Keratinocyte (primary cell): ENCODE measurements around the gene LPCAT1. TPM values are rescaled to one million over a fixed set of nuclear protein-coding genes. Genes with fewer than 3 reads are reported as not detected.
"Not testable (repeated sequence)": the region's sequence is repeated elsewhere in the genome, so short reads cannot be mapped to it uniquely, and the experiment has no call there.

Experiments
- DNase-seq: peaks from one replicate; pipeline ENCODE4 v3.0.0-alpha.2; 2011; ENCODE audit warnings: low read depth, missing footprints, low spot score
- FAIRE-seq: peaks from 2 replicates; lab custom pipeline; 2011; peaks lifted over from hg19 to GRCh38; lab: Jason Lieb, UNC
- H2AFZ ChIP-seq: 2 replicates; pipeline ENCODE4 v1.6.0; 2012; ENCODE audit warnings: low read length, control low read depth, inconsistent platforms; ENCODE audit not compliant: control insufficient read depth
- H3K27ac ChIP-seq: 2 replicates; pipeline ENCODE4 v1.5.1; 2011; ENCODE audit warnings: low read length; ENCODE audit not compliant: control insufficient read depth, insufficient read depth
- H3K27me3 ChIP-seq: 3 replicates; pipeline ENCODE4 v1.6.0; 2011; ENCODE audit warnings: low read length; ENCODE audit not compliant: control insufficient read depth, insufficient read depth; ENCODE audit errors: extremely low read depth
- H3K36me3 ChIP-seq, 2 experiments: 2 replicates in 1 of 2; 3 replicates in 1 of 2; pipeline ENCODE4 v1.5.1; 2011; ENCODE audit warnings: low read length in 2 of 2, mild to moderate bottlenecking in 1 of 2; ENCODE audit not compliant: control insufficient read depth in 2 of 2, insufficient read depth in 2 of 2; ENCODE audit errors: extremely low read depth in 1 of 2
- H3K4me1 ChIP-seq: 3 replicates; pipeline ENCODE4 v1.5.1; 2011; ENCODE audit warnings: low read length; ENCODE audit not compliant: control insufficient read depth, insufficient read depth; ENCODE audit errors: extremely low read depth
- H3K4me2 ChIP-seq: 3 replicates; pipeline ENCODE4 v1.6.0; 2011; ENCODE audit warnings: low read depth, low read length; ENCODE audit not compliant: control insufficient read depth, insufficient read depth; ENCODE audit errors: extremely low read depth
- H3K4me3 ChIP-seq, 3 experiments: fragments of 200-600 bp in 1 of 3; sonication (generic) in 1 of 3; 2 replicates in 2 of 3; 3 replicates in 1 of 3; pipeline ENCODE4 v1.5.1; 2011 to 2016; ENCODE audit warnings: low read length in 3 of 3, mild to moderate bottlenecking in 3 of 3, control low read depth in 2 of 3, inconsistent platforms in 1 of 3, low read depth in 1 of 3, mixed read lengths in 1 of 3, mixed run types in 1 of 3, moderate library complexity in 1 of 3; ENCODE audit not compliant: control insufficient read depth in 2 of 3, insufficient read depth in 2 of 3; ENCODE audit errors: extremely low read depth in 1 of 3
- H3K79me2 ChIP-seq: 2 replicates; pipeline ENCODE4 v1.6.0; 2012; ENCODE audit warnings: low read length; ENCODE audit not compliant: control insufficient read depth, insufficient read depth
- H3K9ac ChIP-seq: 3 replicates; pipeline ENCODE4 v1.6.0; 2011; ENCODE audit warnings: low read length; ENCODE audit not compliant: control insufficient read depth, insufficient read depth; ENCODE audit errors: extremely low read depth
- H3K9me1 ChIP-seq: 3 replicates; pipeline ENCODE4 v1.6.0; 2011; ENCODE audit warnings: low read length; ENCODE audit not compliant: control insufficient read depth, insufficient read depth; ENCODE audit errors: extremely low read depth
- H3K9me3 ChIP-seq: 2 replicates; pipeline ENCODE4 v1.5.1; 2012; ENCODE audit warnings: low read depth, low read length; ENCODE audit not compliant: control insufficient read depth
- H4K20me1 ChIP-seq: 3 replicates; pipeline ENCODE4 v1.6.0; 2011; ENCODE audit warnings: low read length; ENCODE audit not compliant: control insufficient read depth, insufficient read depth; ENCODE audit errors: extremely low read depth
- EZH2 ChIP-seq: IDR thresholded peaks from one replicate; pipeline ENCODE4 v1.6.1; 2012; ENCODE audit warnings: inconsistent platforms, mild to moderate bottlenecking, low read length, moderate library complexity
- dilution Hi-C: fragments of 300-500 bp; cut with MboI; formaldehyde crosslinking; loops from one replicate; pipeline ENCODE4 v1.7.0; 2020; ENCODE audit warnings: low sequenced_read_pairs; ENCODE audit not compliant: extremely low pct_ligation_motif_present
- polyA plus RNA-seq, 5 experiments: library from polyadenylated mRNA; depleted of rRNA in 3 of 5; stranded (reverse) in 3 of 5; stranded (forward) in 1 of 5; unstranded in 1 of 5; fragments of >200 nt; gene quantifications; 1 replicate in 1 of 5; 2 replicates in 3 of 5; 3 replicates in 1 of 5; pipeline versions ENCODE4 v1.2.1 to v1.2.3, GENCODE V29; 2011 to 2012; ENCODE audit warnings: missing spikeins in 2 of 5, low read depth in 1 of 5, low replicate concordance in 1 of 5
- TF ChIP-seq, protein P1 (sequence below), 3 experiments: IDR thresholded peaks in 1 of 3; conservative IDR thresholded peaks in 1 of 3; optimal IDR thresholded peaks in 1 of 3; 2 replicates in 2 of 3; 3 replicates in 1 of 3; pipeline versions ENCODE3 to v1.5.1; 2011; ENCODE audit warnings: low read length in 3 of 3, mild to moderate bottlenecking in 3 of 3, moderate library complexity in 2 of 3, control low read depth in 1 of 3, inconsistent platforms in 1 of 3; ENCODE audit not compliant: insufficient read depth in 2 of 3; ENCODE audit errors: extremely low read depth in 1 of 3

Gene LPCAT1
- polyA plus RNA-seq, 1 donor (not counting 4 experiments of a cell fraction or from before 2014, with no cell fraction given): 32.9 TPM

DNA sequence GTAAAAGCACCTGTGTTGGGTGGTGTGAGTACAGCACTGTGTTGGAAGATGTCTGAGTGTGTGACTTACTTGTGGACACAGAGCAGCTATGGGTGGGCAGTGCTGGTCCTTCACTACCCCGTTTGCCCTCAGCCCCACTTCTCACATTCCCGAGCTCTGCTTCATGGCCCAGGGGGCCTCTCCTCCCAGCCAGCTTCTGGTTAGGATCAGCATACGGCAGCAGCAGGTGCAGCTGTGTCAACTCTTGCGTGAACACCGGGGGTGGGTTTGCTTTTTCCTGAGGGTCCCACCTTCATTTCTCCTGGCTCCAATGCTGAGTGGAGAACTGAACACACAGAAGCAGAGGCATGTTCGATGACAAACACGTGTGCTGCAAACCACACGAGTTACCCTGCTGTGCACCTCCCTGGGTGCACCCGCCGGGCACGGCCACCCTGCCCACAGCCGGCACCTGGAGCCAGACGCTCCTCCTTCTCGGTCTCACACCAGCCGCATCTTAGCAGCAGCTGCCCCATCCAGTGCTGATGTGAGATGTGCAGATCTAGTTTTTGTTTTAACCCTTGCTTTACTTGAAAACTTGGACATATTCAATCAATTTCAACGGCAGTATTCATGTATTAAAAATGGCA is 63.6 kb downstream of the LPCAT1 start:
- Histone ChIP-seq H3K4me2 (no peak overlapping the region), H3K4me3 (no peak overlapping the region), H3K9ac (no peak overlapping the region), H3K9me1 (no peaks in the 10 kb centered on the region), H3K27ac (no peak overlapping the region), H3K4me1 (no peaks in the 10 kb centered on the region), H3K79me2 (no peaks in the 10 kb centered on the region), H3K27me3 (no peaks in the 10 kb centered on the region), H3K36me3 (peaks cover 14 to 17% of the 10 kb centered on the region in 2 experiments), H2AFZ (no peak overlapping the region), H3K9me3 (peaks cover 6% of the 10 kb centered on the region), H4K20me1 (no peaks in the 10 kb centered on the region)
- FAIRE-seq (no peak), DNase-seq (no peak)
- TF ChIP-seq, protein P1, sequence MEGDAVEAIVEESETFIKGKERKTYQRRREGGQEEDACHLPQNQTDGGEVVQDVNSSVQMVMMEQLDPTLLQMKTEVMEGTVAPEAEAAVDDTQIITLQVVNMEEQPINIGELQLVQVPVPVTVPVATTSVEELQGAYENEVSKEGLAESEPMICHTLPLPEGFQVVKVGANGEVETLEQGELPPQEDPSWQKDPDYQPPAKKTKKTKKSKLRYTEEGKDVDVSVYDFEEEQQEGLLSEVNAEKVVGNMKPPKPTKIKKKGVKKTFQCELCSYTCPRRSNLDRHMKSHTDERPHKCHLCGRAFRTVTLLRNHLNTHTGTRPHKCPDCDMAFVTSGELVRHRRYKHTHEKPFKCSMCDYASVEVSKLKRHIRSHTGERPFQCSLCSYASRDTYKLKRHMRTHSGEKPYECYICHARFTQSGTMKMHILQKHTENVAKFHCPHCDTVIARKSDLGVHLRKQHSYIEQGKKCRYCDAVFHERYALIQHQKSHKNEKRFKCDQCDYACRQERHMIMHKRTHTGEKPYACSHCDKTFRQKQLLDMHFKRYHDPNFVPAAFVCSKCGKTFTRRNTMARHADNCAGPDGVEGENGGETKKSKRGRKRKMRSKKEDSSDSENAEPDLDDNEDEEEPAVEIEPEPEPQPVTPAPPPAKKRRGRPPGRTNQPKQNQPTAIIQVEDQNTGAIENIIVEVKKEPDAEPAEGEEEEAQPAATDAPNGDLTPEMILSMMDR (optimal IDR thresholded peaks at IDR 0.05 in 1 of 3, IDR thresholded peaks at IDR 0.05 in 1 of 3, conservative IDR thresholded peaks at IDR 0.05 in 1 of 3; ENCODE audit: extremely low read depth in 1 of 3, insufficient read depth in 2 of 3, low read length in 3 of 3): no peak
- TF ChIP-seq EZH2: no peak
- dilution Hi-C loops: no loop called here

DNA sequence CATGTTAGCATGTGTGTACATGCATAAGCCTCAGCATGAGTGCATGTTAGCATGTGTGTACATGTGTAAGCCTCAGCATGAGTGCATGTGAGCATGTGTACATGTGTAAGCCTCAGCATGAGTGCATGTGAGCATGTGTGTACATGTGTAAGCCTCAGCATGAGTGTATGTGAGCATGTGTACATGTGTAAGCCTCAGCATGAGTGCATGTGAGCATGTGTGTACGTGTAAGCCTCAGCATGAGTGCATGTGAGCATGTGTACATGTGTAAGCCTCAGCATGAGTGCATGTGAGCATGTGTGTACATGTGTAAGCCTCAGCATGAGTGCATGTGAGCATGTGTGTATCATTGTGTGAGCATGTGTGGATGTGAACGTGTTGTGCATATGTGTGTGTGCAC is 64.3 kb downstream of the LPCAT1 start:
- DNase-seq, H3K9ac ChIP-seq, dilution Hi-C loops, H3K4me3 ChIP-seq, H3K4me2 ChIP-seq, H3K9me1 ChIP-seq, H3K4me1 ChIP-seq, H4K20me1 ChIP-seq, H3K9me3 ChIP-seq, H3K27ac ChIP-seq, H3K79me2 ChIP-seq, H2AFZ ChIP-seq, H3K27me3 ChIP-seq, FAIRE-seq: not testable (repeated sequence)
- H3K36me3 ChIP-seq: peaks cover 14 to 16% of the 10 kb centered on the region in 2 experiments

DNA sequence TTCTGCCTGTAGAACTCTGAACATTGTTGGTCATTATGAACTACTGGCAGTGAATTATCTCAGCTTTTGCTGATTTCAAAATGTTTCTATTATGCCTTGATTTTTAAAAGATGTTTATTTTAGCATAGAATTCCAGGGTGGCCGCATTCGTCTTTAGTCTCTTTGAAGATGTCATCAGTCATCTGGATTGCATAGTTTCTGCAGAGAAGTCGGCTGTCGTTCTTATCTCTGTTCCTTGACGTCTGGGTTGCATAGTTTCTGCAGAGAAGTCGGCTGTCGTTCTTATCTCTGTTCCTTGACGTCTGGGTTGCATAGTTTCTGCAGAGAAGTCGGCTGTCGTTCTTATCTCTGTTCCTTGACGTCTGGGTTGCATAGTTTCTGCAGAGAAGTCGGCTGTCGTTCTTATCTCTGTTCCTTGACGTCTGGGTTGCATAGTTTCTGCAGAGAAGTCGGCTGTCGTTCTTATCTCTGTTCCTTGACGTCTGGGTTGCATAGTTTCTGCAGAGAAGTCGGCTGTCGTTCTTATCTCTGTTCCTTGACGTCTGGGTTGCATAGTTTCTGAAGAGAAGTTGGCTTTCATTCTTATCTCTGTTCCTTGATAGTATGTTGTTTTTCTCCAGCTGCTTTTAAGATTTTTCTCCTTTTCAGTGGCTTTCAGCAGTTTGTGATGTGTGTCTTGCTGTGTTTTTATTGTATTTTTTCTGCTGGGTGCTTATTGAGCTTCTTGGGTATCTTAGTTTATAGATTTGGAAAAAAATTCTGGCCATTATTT is 67.5 kb downstream of the LPCAT1 start:
- H3K4me3 ChIP-seq, H3K9me1 ChIP-seq, FAIRE-seq, DNase-seq, H3K27ac ChIP-seq, dilution Hi-C loops, H3K27me3 ChIP-seq, H3K9ac ChIP-seq, H3K4me1 ChIP-seq, H3K36me3 ChIP-seq, H4K20me1 ChIP-seq, H3K79me2 ChIP-seq, H3K4me2 ChIP-seq, H3K9me3 ChIP-seq, H2AFZ ChIP-seq: not testable (repeated sequence)
